ENCODE results near the gene FER1L5.
A peak's percentile ranks its signal among the peaks of the same experiment; 100 is the strongest.

DNA sequence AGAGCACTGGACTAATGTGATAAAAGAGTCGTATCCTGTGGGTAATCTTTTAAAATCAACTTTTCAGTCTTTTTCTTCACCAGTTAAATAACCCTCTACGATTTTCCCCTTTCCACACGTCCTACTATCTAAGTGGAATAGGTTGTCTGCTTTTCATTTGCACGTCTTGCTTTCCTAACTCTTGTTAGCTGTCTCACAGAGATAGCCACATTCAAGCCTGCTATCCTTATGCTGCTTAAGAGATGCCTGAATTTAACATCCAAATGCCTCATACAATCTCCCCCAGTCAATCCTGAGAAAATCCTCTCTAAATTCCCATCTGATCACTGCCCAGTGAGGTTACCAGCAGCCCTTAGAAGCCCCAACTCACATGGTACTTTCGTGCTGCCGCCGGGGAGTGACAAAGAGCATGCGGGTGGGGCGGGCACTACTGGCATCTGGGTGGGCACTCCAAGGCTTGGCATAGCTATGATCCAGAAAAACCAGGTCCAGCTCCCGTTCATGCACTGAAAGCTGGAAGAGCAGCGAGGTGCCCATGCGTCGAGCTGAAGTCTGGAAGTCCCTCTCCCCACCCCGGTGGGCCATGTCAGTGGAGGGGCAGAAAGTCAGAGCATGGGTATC lies 5.9 kb upstream of the FER1L5 start:
- TF ChIP-seq CTCF (IDR thresholded peaks at IDR 0.05) (peak in 1 of 4 experiments; percentile 2), POLR2A (IDR thresholded peaks at IDR 0.05) (no peak), POLR2AphosphoS5 (IDR thresholded peaks at IDR 0.05) (no peak)
